ENCODE results near the gene SLC2A6.

SLC2A6 gene

GRCh38 chr9:133515615-133516255, 36.8 kb upstream of the SLC2A6 start:
- DNase-seq (ENCODE audit: low read depth in 2 of 2), result no peak

GRCh38 chr9:133515240-133515610, 36.3 kb upstream of the SLC2A6 start:
- no peak for DNase-seq (ENCODE audit: low read depth in 2 of 2)

GRCh38 chr9:133514460-133515239, 35.8 kb upstream of the SLC2A6 start:
- DNase-seq (ENCODE audit: low read depth in 2 of 2), result no peak

GRCh38 chr9:133513214-133514100, 34.6 kb upstream of the SLC2A6 start:
- no peak for DNase-seq (ENCODE audit: low read depth in 2 of 2)

- no peak for DNase-seq (ENCODE audit: low read depth in 2 of 2)
Observed at GRCh38 chr9:133512253-133513213, 33.6 kb upstream of the SLC2A6 start.

- DNase-seq (ENCODE audit: low read depth in 2 of 2), result no peak
Observed at GRCh38 chr9:133511607-133512006, 32.7 kb upstream of the SLC2A6 start.

GRCh38 chr9:133510926-133511505, 32.1 kb upstream of the SLC2A6 start:
- DNase-seq (ENCODE audit: low read depth in 2 of 2), result no peak

- DNase-seq (ENCODE audit: low read depth in 2 of 2), result no peak
Observed at GRCh38 chr9:133509179-133510083, 30.5 kb upstream of the SLC2A6 start.

GRCh38 chr9:133508046-133508445, 29.1 kb upstream of the SLC2A6 start:
- no peak for DNase-seq (ENCODE audit: low read depth in 2 of 2)

GRCh38 chr9:133507246-133507965, 28.5 kb upstream of the SLC2A6 start:
- DNase-seq (ENCODE audit: low read depth in 2 of 2), result no peak

- DNase-seq (ENCODE audit: low read depth in 2 of 2), result no peak
Observed at GRCh38 chr9:133506653-133507038, 27.7 kb upstream of the SLC2A6 start.

- no peak for DNase-seq (ENCODE audit: low read depth in 2 of 2)
Observed at GRCh38 chr9:133505901-133506652, 27.2 kb upstream of the SLC2A6 start.

- no peak for DNase-seq (ENCODE audit: low read depth in 2 of 2)
Observed at GRCh38 chr9:133505186-133505830, 26.4 kb upstream of the SLC2A6 start.

GRCh38 chr9:133502112-133502511, 23.2 kb upstream of the SLC2A6 start:
- no peak for DNase-seq (ENCODE audit: low read depth in 2 of 2)

GRCh38 chr9:133499892-133500270, 21.0 kb upstream of the SLC2A6 start:
- no peak for DNase-seq (ENCODE audit: low read depth in 2 of 2)

- DNase-seq (ENCODE audit: low read depth in 2 of 2), result no peak
Observed at GRCh38 chr9:133499132-133499891, 20.4 kb upstream of the SLC2A6 start.
